ENCODE results near the gene EPHX1.

- no peak for TF ChIP-seq EZH2 (IDR thresholded peaks at IDR 0.05; ENCODE audit: low read length, missing control alignments)
- no peak for TF ChIP-seq CTCF (conservative IDR thresholded peaks at IDR 0.05 in 1 of 2, IDR thresholded peaks at IDR 0.05 in 1 of 2; ENCODE audit: low read depth in 1 of 2, low read length in 2 of 2)
Observed at GRCh38 chr1:225848030-225848955, 38.4 kb downstream of the EPHX1 start.

Measured in fibroblast of lung (primary cell).